ENCODE measurements around the gene CUL7.

Gene CUL7

GRCh38 chr6:43016943-43017334 is 36.7 kb downstream of the CUL7 start:
- no peaks in the 10 kb centered on the region for H3K27me3 ChIP-seq (ENCODE audit: insufficient read depth, low read length, poor library complexity, severe bottlenecking)
- H3F3A ChIP-seq (ENCODE audit: low read depth), result no peaks in the 10 kb centered on the region
- no peaks in the 10 kb centered on the region for H4K20me1 ChIP-seq (ENCODE audit: insufficient read depth, low read length, poor library complexity, severe bottlenecking)
- H3K36me3 ChIP-seq (ENCODE audit: insufficient read depth, low read length), result peaks cover 13% of the 10 kb centered on the region; the same call in 1 of the 2 replicates
- H3K9ac ChIP-seq (ENCODE audit: low read depth, low read length, poor library complexity, severe bottlenecking), result peak overlapping the region; percentile 32
- H3K79me2 ChIP-seq (ENCODE audit: insufficient read depth, low read length), result peaks cover 64% of the 10 kb centered on the region
- no peak overlapping the region for H2AFZ ChIP-seq (ENCODE audit: low read length)
- peak overlapping the region; percentile 35 for H3K4me3 ChIP-seq (ENCODE audit: low read length, poor library complexity, severe bottlenecking)
- no peaks in the 10 kb centered on the region for H3K9me2 ChIP-seq (replicated peaks; ENCODE audit: low read depth, low read length)
- H3K4me2 ChIP-seq (ENCODE audit: low read depth, low read length, poor library complexity, severe bottlenecking), result peak overlapping the region; percentile 56
- no peaks in the 10 kb centered on the region for H3K9me3 ChIP-seq (ENCODE audit: insufficient read depth, low read depth, low read length)
- peaks cover 42% of the 10 kb centered on the region for H3K4me1 ChIP-seq (ENCODE audit: insufficient read depth, low read length, poor library complexity, severe bottlenecking)
- TF ChIP-seq EZH2phosphoT487 (IDR thresholded peaks at IDR 0.05; ENCODE audit: borderline replicate concordance) (no peak), CTCF (conservative IDR thresholded peaks at IDR 0.05; ENCODE audit: low read length) (no peak)

- peaks cover 62% of the 10 kb centered on the region for H3K79me2 ChIP-seq (ENCODE audit: insufficient read depth, low read length)
- no peak overlapping the region for H2AFZ ChIP-seq (ENCODE audit: low read length)
- TF ChIP-seq EZH2phosphoT487 (IDR thresholded peaks at IDR 0.05; ENCODE audit: borderline replicate concordance) (no peak), CTCF (conservative IDR thresholded peaks at IDR 0.05; ENCODE audit: low read length) (no peak)
- no peaks in the 10 kb centered on the region for H3K9me3 ChIP-seq (ENCODE audit: insufficient read depth, low read depth, low read length)
- no peaks in the 10 kb centered on the region for H4K20me1 ChIP-seq (ENCODE audit: insufficient read depth, low read length, poor library complexity, severe bottlenecking)
- peak overlapping the region; percentile 35 for H3K4me3 ChIP-seq (ENCODE audit: low read length, poor library complexity, severe bottlenecking)
- H3F3A ChIP-seq (ENCODE audit: low read depth), result no peaks in the 10 kb centered on the region
- H3K27me3 ChIP-seq (ENCODE audit: insufficient read depth, low read length, poor library complexity, severe bottlenecking), result no peaks in the 10 kb centered on the region
- peak overlapping the region; percentile 56 for H3K4me2 ChIP-seq (ENCODE audit: low read depth, low read length, poor library complexity, severe bottlenecking)
- peaks cover 19% of the 10 kb centered on the region; the same call in 1 of the 2 replicates for H3K36me3 ChIP-seq (ENCODE audit: insufficient read depth, low read length)
- no peaks in the 10 kb centered on the region for H3K9me2 ChIP-seq (replicated peaks; ENCODE audit: low read depth, low read length)
- H3K9ac ChIP-seq (ENCODE audit: low read depth, low read length, poor library complexity, severe bottlenecking), result peak overlapping the region; percentile 32
- peaks cover 42% of the 10 kb centered on the region for H3K4me1 ChIP-seq (ENCODE audit: insufficient read depth, low read length, poor library complexity, severe bottlenecking)
Measured at GRCh38 chr6:43016176-43016942, 37.3 kb downstream of the CUL7 start.

DNA sequence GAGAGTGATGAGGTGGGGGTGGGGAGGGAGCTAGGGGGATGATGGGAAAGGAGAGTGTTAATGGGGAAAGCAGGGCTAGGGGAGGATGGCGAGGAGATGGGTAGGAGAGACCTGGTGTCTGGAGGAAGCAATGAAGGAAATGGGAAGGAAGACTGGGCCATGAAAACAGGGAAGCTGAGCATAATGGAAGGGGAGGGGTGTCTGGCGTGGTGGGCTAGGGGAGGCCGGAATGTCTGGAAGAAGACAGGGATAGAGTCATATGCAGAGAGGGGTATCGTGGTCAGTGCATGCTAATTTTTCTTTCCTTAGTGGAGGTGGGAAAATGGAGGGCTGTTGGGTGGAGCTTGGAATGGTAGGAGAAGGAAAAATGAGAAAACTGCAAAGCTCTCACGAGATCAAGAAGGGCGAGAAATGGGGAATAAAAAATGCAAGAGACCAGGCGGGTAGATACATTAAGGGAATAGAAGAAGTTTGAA is 39.2 kb downstream of the CUL7 start:
- no peaks in the 10 kb centered on the region for H3K9me3 ChIP-seq (ENCODE audit: insufficient read depth, low read depth, low read length)
- H3K4me2 ChIP-seq (ENCODE audit: low read depth, low read length, poor library complexity, severe bottlenecking), result peak overlapping the region; percentile 87
- H3K9ac ChIP-seq (ENCODE audit: low read depth, low read length, poor library complexity, severe bottlenecking), result peak overlapping the region; percentile 81
- 0 out of 2 replicates have a peak overlapping the region, but pooled peaks have one; percentile 32 for H2AFZ ChIP-seq (ENCODE audit: low read length)
- TF ChIP-seq CTCF (conservative IDR thresholded peaks at IDR 0.05; ENCODE audit: low read length) (no peak), EZH2phosphoT487 (IDR thresholded peaks at IDR 0.05; ENCODE audit: borderline replicate concordance) (no peak)
- H3K36me3 ChIP-seq (ENCODE audit: insufficient read depth, low read length), result peaks cover 37% of the 10 kb centered on the region; the same call in 1 of the 2 replicates
- H4K20me1 ChIP-seq (ENCODE audit: insufficient read depth, low read length, poor library complexity, severe bottlenecking), result no peaks in the 10 kb centered on the region
- no peaks in the 10 kb centered on the region for H3K27me3 ChIP-seq (ENCODE audit: insufficient read depth, low read length, poor library complexity, severe bottlenecking)
- H3K4me1 ChIP-seq (ENCODE audit: insufficient read depth, low read length, poor library complexity, severe bottlenecking), result peaks cover 36% of the 10 kb centered on the region
- H3K9me2 ChIP-seq (replicated peaks; ENCODE audit: low read depth, low read length), result no peaks in the 10 kb centered on the region
- H3K4me3 ChIP-seq (ENCODE audit: low read length, poor library complexity, severe bottlenecking), result peak overlapping the region; percentile 82
- H3K79me2 ChIP-seq (ENCODE audit: insufficient read depth, low read length), result peaks cover 56% of the 10 kb centered on the region
- H3F3A ChIP-seq (ENCODE audit: low read depth), result no peaks in the 10 kb centered on the region
